ENCODE measurements around the gene FAM81A.

- TF ChIP-seq ISL1 (CRISPR knock-in tag; IDR thresholded peaks at IDR 0.05) = no peak
- no peak for TF ChIP-seq RARB (CRISPR knock-in tag; IDR thresholded peaks at IDR 0.05)
- no peak for TF ChIP-seq PATZ1 (CRISPR knock-in tag; IDR thresholded peaks at IDR 0.05; ENCODE audit: borderline replicate concordance)
- TF ChIP-seq ZNF70 (CRISPR knock-in tag; IDR thresholded peaks at IDR 0.05) = no peak
- no peak for TF ChIP-seq ARNTL (CRISPR knock-in tag; IDR thresholded peaks at IDR 0.05; ENCODE audit: borderline replicate concordance, low read depth)
- no peak for TF ChIP-seq ZFP3 (CRISPR knock-in tag; IDR thresholded peaks at IDR 0.05)
- no peak for TF ChIP-seq BACH2 (CRISPR knock-in tag; IDR thresholded peaks at IDR 0.05; ENCODE audit: borderline replicate concordance)
- TF ChIP-seq ZFP30 (CRISPR knock-in tag; IDR thresholded peaks at IDR 0.05) = no peak
- TF ChIP-seq GLIS3 (CRISPR knock-in tag; IDR thresholded peaks at IDR 0.05) = no peak
These were observed 81.3 kb downstream of the FAM81A start for GRCh38 chr15:59519329-59519728.

Data from SK-N-SH treated with all-trans-retinoic acid at 6 μM for 48 hours (cell line).